ENCODE results near the gene RBMS3. TPM values are rescaled to one million over a fixed set of nuclear protein-coding genes. Genes with fewer than 3 reads are reported as not detected.

RBMS3 gene
- total RNA-seq, 2 experiments from 2014 or later: 1.0 TPM; not detected in 1

GRCh38 chr3:29514170-29514569 lies 233.3 kb downstream of the RBMS3 start:
- H3K36me3 ChIP-seq (ENCODE audit: insufficient read depth, low read length): no peaks in the 10 kb centered on the region
- no peak overlapping the region for H3K4me2 ChIP-seq (ENCODE audit: low read length)
- no TSS peak for BruUV-seq (replicated peaks)
- no peak overlapping the region for H2AFZ ChIP-seq (ENCODE audit: low read length)
- intact Hi-C loops (cut with micrococcal nuclease; ENCODE audit: unreplicated experiment): no loop called here
- TF ChIP-seq EZH2phosphoT487 (IDR thresholded peaks at IDR 0.05; ENCODE audit: borderline replicate concordance, low read depth, low read length): no peak
- TF ChIP-seq CTCF (conservative IDR thresholded peaks at IDR 0.05; ENCODE audit: low read length): no peak
- H3K4me1 ChIP-seq (ENCODE audit: insufficient read depth, low read length, poor library complexity, severe bottlenecking): peaks cover 28% of the 10 kb centered on the region
- ChIA-PET CTCF (ENCODE audit: unreplicated experiment) (no interaction called here), POLR2A (no interaction called here)
- H4K20me1 ChIP-seq (ENCODE audit: insufficient read depth, low read length): no peaks in the 10 kb centered on the region
- no peak overlapping the region for H3K4me3 ChIP-seq (ENCODE audit: low read depth, low read length, poor library complexity, severe bottlenecking)
- no peaks in the 10 kb centered on the region for H3K9me2 ChIP-seq (ENCODE audit: insufficient read depth, low read length)
- DNase-seq (ENCODE audit: low spot score): peak; percentile 11
- H3K9me3 ChIP-seq (ENCODE audit: low read length): no peaks in the 10 kb centered on the region
- H3K27ac ChIP-seq (ENCODE audit: low read depth, low read length, poor library complexity, severe bottlenecking): no peak overlapping the region
- H3K79me2 ChIP-seq (ENCODE audit: insufficient read depth, low read depth, low read length): no peaks in the 10 kb centered on the region

GRCh38 chr3:29514912-29515311 lies 234.0 kb downstream of the RBMS3 start:
- Histone ChIP-seq H3K4me3 (ENCODE audit: low read depth, low read length, poor library complexity, severe bottlenecking) (no peak overlapping the region), H3K4me2 (ENCODE audit: low read length) (0 out of 2 replicates have a peak overlapping the region, but pooled peaks have one; percentile 1), H3K4me1 (ENCODE audit: insufficient read depth, low read length, poor library complexity, severe bottlenecking) (peaks cover 28% of the 10 kb centered on the region), H2AFZ (ENCODE audit: low read length) (no peak overlapping the region), H3K9me3 (ENCODE audit: low read length) (no peaks in the 10 kb centered on the region), H3K79me2 (ENCODE audit: insufficient read depth, low read depth, low read length) (no peaks in the 10 kb centered on the region), H3K27ac (ENCODE audit: low read depth, low read length, poor library complexity, severe bottlenecking) (no peak overlapping the region), H3K9me2 (ENCODE audit: insufficient read depth, low read length) (no peaks in the 10 kb centered on the region), H3K36me3 (ENCODE audit: insufficient read depth, low read length) (no peaks in the 10 kb centered on the region), H4K20me1 (ENCODE audit: insufficient read depth, low read length) (no peaks in the 10 kb centered on the region)
- peak; percentile 14 for DNase-seq (ENCODE audit: low spot score)
- TF ChIP-seq CTCF (conservative IDR thresholded peaks at IDR 0.05; ENCODE audit: low read length) (no peak), EZH2phosphoT487 (IDR thresholded peaks at IDR 0.05; ENCODE audit: borderline replicate concordance, low read depth, low read length) (no peak)
- no TSS peak for BruUV-seq (replicated peaks)
- CTCF ChIA-PET (ENCODE audit: unreplicated experiment): no interaction called here
- intact Hi-C loops (cut with micrococcal nuclease; ENCODE audit: unreplicated experiment): no loop called here
- POLR2A ChIA-PET: no interaction called here

GRCh38 chr3:29515451-29515850 lies 234.6 kb downstream of the RBMS3 start:
- no peaks in the 10 kb centered on the region for H3K9me3 ChIP-seq (ENCODE audit: low read length)
- no peak overlapping the region for H3K4me2 ChIP-seq (ENCODE audit: low read length)
- no peaks in the 10 kb centered on the region for H4K20me1 ChIP-seq (ENCODE audit: insufficient read depth, low read length)
- TF ChIP-seq CTCF (conservative IDR thresholded peaks at IDR 0.05; ENCODE audit: low read length): no peak
- POLR2A ChIA-PET: no interaction called here
- CTCF ChIA-PET (ENCODE audit: unreplicated experiment): no interaction called here
- no peak overlapping the region for H3K4me3 ChIP-seq (ENCODE audit: low read depth, low read length, poor library complexity, severe bottlenecking)
- H3K79me2 ChIP-seq (ENCODE audit: insufficient read depth, low read depth, low read length): no peaks in the 10 kb centered on the region
- H3K4me1 ChIP-seq (ENCODE audit: insufficient read depth, low read length, poor library complexity, severe bottlenecking): peaks cover 28% of the 10 kb centered on the region
- no peaks in the 10 kb centered on the region for H3K9me2 ChIP-seq (ENCODE audit: insufficient read depth, low read length)
- no peak overlapping the region for H2AFZ ChIP-seq (ENCODE audit: low read length)
- no peak overlapping the region for H3K27ac ChIP-seq (ENCODE audit: low read depth, low read length, poor library complexity, severe bottlenecking)
- no peaks in the 10 kb centered on the region for H3K36me3 ChIP-seq (ENCODE audit: insufficient read depth, low read length)
- BruUV-seq (replicated peaks): no TSS peak
- DNase-seq (ENCODE audit: low spot score): peak; percentile 29
- intact Hi-C loops (cut with micrococcal nuclease; ENCODE audit: unreplicated experiment): no loop called here

Data from OCI-LY7 (cell line).